Stimulated activated CD8-positive, alpha-beta memory T cell treated with anti-CD3 and anti-CD28 coated beads, Interleukin-4, amount 100 ng/mL, for 4 hours (primary cell): ENCODE measurements around the gene FMN1.

Experiments
- DNase-seq, 2 donors: peaks; one replicate each; pipeline ENCODE4 v3.0.0-alpha.2; 2020; ENCODE audit warnings: low read depth in 2 of 2, low spot score in 1 of 2

Gene FMN1

GRCh38 chr15:33194704-33195670 is at the start of gene FMN1:
TSS of gene FMN1 (minus strand) at chr15:33194714. CDS start at chr15:33154914, 39,800 bp downstream.
- peak; percentile 76 to 77 for DNase-seq

GRCh38 chr15:33243869-33244268 is 49.4 kb upstream of the FMN1 start:
- no peak for DNase-seq

GRCh38 chr15:33243393-33243792 is 48.9 kb upstream of the FMN1 start:
- DNase-seq = no peak

- no peak for DNase-seq
Measured at GRCh38 chr15:33242669-33243191, 48.2 kb upstream of the FMN1 start.

- DNase-seq = no peak
Measured at GRCh38 chr15:33242165-33242564, 47.7 kb upstream of the FMN1 start.

GRCh38 chr15:33236841-33237509 is 42.5 kb upstream of the FMN1 start:
- DNase-seq = no peak

GRCh38 chr15:33234020-33234461 is 39.5 kb upstream of the FMN1 start:
- DNase-seq = no peak

GRCh38 chr15:33226559-33227181 is 32.2 kb upstream of the FMN1 start:
- peak; percentile 16 for DNase-seq

- DNase-seq = no peak
Measured at GRCh38 chr15:33218071-33218491, 23.6 kb upstream of the FMN1 start.

- no peak for DNase-seq
Measured at GRCh38 chr15:33215941-33216872, 21.7 kb upstream of the FMN1 start.

- no peak for DNase-seq
Measured at GRCh38 chr15:33211176-33211808, 16.8 kb upstream of the FMN1 start.

GRCh38 chr15:33209575-33210481 is 15.3 kb upstream of the FMN1 start:
- DNase-seq = no peak

- no peak for DNase-seq
Measured at GRCh38 chr15:33207646-33208045, 13.1 kb upstream of the FMN1 start.

- DNase-seq = no peak
Measured at GRCh38 chr15:33206366-33206765, 11.9 kb upstream of the FMN1 start.

- no peak for DNase-seq
Measured at GRCh38 chr15:33204926-33205325, 10.4 kb upstream of the FMN1 start.

- no peak for DNase-seq
Measured at GRCh38 chr15:33204087-33204486, 9.6 kb upstream of the FMN1 start.

- DNase-seq = peak; percentile 13 to 27
Measured at GRCh38 chr15:33201491-33202231, 7.1 kb upstream of the FMN1 start.

- no peak for DNase-seq
Measured at GRCh38 chr15:33200903-33201302, 6.4 kb upstream of the FMN1 start.
